ENCODE results near the gene FGF8. TPM values are rescaled to one million over a fixed set of nuclear protein-coding genes. Genes with fewer than 3 reads are reported as not detected.

Gene FGF8
- total RNA-seq, 2 donors from 2014 or later = not detected

DNA sequence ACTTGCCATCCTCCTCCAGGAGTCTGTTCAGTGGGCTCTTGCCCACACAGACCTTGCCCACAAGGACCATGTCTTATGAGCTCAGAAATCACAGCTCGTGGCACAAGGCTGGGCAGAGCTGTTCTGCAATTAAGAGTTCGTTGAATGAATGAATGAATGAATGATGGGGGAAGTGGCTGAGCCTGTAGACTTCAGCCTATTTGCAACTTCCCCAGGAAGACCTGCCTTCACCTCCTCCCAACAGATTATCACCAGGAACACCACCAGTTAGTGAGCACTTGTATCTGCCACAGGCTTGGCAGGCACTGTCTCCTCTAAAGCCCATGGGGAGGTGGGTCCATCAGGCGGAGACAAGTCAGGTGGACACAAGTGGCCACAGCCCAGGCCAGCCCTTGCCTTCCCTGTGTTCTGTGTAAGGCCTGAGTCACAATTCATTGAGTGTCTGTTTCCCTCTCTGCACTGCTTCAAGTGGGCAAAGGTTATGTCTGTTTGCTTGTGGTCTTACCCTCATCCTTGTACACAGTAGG, 1.8 kb upstream of the FGF8 start:
- no peak overlapping the region for H3K27ac ChIP-seq
- peaks cover 0 to 58% of the 10 kb centered on the region in 2 donors for H3K4me1 ChIP-seq
- H3K36me3 ChIP-seq = no peaks in the 10 kb centered on the region
- H3K9me3 ChIP-seq = no peaks in the 10 kb centered on the region
- H3K4me3 ChIP-seq = no peak overlapping the region
- H3K27me3 ChIP-seq = peaks cover 22 to 34% of the 10 kb centered on the region in 2 donors
- no peak for DNase-seq (ENCODE audit: low spot score)
- TF ChIP-seq, protein P1, sequence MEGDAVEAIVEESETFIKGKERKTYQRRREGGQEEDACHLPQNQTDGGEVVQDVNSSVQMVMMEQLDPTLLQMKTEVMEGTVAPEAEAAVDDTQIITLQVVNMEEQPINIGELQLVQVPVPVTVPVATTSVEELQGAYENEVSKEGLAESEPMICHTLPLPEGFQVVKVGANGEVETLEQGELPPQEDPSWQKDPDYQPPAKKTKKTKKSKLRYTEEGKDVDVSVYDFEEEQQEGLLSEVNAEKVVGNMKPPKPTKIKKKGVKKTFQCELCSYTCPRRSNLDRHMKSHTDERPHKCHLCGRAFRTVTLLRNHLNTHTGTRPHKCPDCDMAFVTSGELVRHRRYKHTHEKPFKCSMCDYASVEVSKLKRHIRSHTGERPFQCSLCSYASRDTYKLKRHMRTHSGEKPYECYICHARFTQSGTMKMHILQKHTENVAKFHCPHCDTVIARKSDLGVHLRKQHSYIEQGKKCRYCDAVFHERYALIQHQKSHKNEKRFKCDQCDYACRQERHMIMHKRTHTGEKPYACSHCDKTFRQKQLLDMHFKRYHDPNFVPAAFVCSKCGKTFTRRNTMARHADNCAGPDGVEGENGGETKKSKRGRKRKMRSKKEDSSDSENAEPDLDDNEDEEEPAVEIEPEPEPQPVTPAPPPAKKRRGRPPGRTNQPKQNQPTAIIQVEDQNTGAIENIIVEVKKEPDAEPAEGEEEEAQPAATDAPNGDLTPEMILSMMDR (IDR thresholded peaks at IDR 0.05) = no peak

DNA sequence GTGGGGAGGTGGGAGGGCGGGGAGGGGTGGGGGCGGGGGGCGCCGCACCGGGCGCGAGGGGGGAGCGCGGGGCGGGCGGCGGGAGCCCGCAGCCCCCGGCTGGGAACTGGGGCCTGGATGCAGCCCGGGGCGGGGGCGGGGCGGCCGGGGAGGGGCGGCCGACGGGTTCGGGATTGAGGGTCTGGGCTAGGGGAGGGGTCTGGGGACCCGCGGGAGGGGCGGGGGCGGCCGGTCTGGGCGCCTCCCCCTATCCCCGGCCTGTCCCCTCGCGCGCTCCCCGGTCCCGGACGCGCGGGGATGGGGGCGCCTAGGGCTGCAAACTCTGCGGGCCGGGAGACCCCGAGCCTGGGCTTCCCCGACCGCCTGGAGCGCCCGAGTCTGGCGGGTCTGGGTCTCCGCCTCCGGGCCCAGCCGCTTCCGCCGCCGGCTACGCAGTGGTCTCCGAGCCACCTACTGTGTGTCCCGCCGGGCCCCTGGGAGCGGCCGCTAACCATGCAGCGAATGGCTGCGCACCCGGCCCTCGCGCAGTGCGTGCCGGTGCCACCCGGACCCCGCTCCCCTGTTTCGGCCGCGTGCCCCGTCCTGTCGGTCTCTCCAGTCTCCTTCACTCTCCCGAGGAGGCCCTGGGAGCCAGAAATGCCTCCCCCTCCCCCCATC, 375 bp upstream of the FGF8 start:
- H3K36me3 ChIP-seq = no peaks in the 10 kb centered on the region
- H3K9me3 ChIP-seq = no peaks in the 10 kb centered on the region
- no peak for DNase-seq (ENCODE audit: low spot score)
- H3K27ac ChIP-seq = no peak overlapping the region
- H3K4me1 ChIP-seq = peaks cover 0 to 46% of the 10 kb centered on the region in 2 donors
- H3K4me3 ChIP-seq = peak overlapping the region in 1 of 2 donors; percentile 34
- peaks cover 22 to 34% of the 10 kb centered on the region in 2 donors for H3K27me3 ChIP-seq
- TF ChIP-seq, protein P1 (IDR thresholded peaks at IDR 0.05) = no peak

DNA sequence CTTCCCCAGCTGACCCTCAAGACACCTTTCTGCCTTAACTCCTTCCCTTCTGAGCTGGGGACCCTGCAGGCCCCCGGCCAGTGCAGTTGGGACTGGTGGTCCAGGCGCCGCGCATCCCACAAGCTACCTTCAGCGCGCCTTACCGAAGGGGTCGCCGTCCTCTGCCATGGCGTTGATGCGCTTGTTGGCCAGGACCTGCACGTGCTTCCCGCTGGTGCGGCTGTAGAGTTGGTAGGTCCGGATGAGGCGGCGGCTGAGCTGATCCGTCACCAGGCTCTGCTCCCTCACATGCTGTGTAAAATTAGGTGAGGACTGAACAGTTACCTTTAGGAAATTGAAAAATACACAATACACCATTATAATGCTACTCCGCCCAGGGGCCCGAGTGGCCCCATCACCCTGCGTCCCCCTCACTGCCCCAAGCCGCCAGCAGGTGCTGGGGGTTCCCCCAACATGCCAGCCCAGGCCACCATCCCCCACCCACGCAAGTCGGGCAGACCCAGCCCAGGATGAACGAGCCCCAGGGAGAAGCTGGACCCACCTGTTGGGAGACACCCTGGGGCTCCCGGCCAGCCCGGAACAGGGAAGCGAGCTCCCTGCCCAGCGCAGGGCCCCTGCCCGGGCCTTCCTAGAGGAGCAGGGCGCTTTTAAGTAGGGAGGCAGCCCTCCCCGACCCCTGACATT, 1.2 kb downstream of the FGF8 start:
- Histone ChIP-seq H3K4me1 (peaks cover 0 to 33% of the 10 kb centered on the region in 2 donors), H3K4me3 (no peak overlapping the region), H3K9me3 (no peaks in the 10 kb centered on the region), H3K36me3 (no peaks in the 10 kb centered on the region), H3K27ac (no peak overlapping the region), H3K27me3 (peaks cover 22 to 34% of the 10 kb centered on the region in 2 donors)
- TF ChIP-seq, protein P1 (IDR thresholded peaks at IDR 0.05) = no peak
- DNase-seq (ENCODE audit: low spot score) = no peak

DNA sequence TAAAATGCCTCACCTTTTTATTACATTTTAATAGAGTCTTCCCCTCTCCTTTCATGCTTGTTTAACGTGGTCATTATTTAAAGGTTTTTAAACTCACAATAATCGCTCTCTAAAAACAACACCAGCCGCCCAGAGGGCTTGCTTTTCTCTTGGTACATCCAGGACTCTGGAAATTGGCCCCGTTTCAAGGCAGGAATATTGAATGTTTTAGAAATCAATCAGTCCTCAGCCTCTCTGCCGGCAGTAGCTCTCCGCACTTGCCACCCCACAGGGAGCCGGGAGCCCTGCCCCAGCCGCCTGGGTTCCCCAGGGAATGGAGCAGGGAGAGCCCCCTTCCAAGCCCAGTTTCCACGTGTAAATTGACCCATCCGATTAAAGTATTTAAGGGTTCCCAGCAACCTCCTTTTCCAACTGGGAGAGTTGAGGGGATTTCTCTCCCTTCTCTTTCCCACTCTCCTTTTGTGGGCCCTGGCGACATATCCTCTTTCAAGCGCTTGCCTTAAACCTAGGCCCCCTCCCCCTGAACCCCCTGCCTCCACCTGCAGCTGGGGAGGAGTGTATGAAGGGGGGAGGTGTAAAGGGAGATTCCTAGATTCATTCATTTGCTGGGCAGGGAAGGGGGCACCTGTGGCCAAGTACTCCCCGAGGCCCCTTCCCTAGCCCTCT, 1.9 kb downstream of the FGF8 start:
- Histone ChIP-seq H3K4me3 (no peak overlapping the region), H3K4me1 (peaks cover 0 to 26% of the 10 kb centered on the region in 2 donors), H3K9me3 (no peaks in the 10 kb centered on the region), H3K36me3 (no peaks in the 10 kb centered on the region), H3K27ac (no peak overlapping the region), H3K27me3 (peaks cover 22 to 28% of the 10 kb centered on the region in 2 donors)
- DNase-seq (ENCODE audit: low spot score) = no peak
- TF ChIP-seq, protein P1 (IDR thresholded peaks at IDR 0.05) = no peak

DNA sequence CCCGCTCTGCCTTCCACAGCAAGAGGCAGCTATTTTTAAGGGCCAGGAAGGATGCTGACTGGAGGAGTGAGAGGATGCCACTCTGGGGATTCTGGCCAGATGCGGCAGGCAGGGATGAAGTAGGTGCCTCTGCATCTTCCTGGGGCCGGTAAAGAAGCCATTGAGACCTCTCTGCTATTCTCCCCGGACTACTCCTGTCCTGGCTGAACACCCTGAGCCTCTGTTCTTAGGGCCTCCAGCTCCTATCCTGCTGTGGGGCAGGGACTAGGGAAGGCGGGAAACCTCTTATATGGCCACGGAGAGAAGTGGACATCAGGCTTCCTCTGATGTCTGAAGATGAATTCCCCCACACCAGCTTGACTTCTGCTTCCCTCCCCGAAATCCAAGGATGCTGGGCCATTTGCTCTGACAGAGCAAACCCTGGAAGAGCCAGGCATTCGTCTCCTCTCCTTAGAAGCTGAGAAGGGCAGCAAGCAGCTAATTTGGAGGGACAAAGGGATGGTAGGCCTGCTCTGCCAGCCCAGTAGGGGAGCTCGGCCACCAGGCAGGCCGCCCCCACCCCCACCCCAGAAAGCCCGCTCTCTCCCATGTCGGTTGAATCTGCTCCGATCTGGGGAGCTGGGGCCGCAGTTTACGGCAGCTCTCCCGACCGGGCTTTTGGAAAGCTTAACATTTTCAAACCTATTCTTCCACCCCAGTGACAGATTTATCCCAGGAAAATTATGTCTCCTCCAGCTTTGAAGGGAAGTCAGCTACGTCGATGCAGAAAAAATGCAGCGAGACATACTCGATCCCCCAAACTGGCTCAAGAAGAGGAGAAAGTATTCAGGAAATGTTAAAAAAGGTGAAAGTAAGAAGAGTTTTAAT, 2.8 kb downstream of the FGF8 start:
- H3K27me3 ChIP-seq = peaks cover 22 to 28% of the 10 kb centered on the region in 2 donors
- H3K36me3 ChIP-seq = no peaks in the 10 kb centered on the region
- H3K9me3 ChIP-seq = no peaks in the 10 kb centered on the region
- H3K4me1 ChIP-seq = peaks cover 0 to 20% of the 10 kb centered on the region in 2 donors
- TF ChIP-seq, protein P1 (IDR thresholded peaks at IDR 0.05) = no peak
- H3K27ac ChIP-seq = no peak overlapping the region
- no peak overlapping the region for H3K4me3 ChIP-seq
- no peak for DNase-seq (ENCODE audit: low spot score)

Measured in right atrium auricular region (tissue), 2 donors.